HG03571 (cell line): ENCODE measurements around the gene ZDHHC17.
"Not testable (repeated sequence)": the region's sequence is repeated elsewhere in the genome, so short reads cannot be mapped to it uniquely, and the experiment has no call there.

Experiments used
- ATAC-seq: cut with Tn5 transposase; IDR thresholded peaks from one replicate; pipeline ENCODE4 v1.9.1; 2021; ENCODE audit not compliant: unreplicated experiment

Gene ZDHHC17

DNA sequence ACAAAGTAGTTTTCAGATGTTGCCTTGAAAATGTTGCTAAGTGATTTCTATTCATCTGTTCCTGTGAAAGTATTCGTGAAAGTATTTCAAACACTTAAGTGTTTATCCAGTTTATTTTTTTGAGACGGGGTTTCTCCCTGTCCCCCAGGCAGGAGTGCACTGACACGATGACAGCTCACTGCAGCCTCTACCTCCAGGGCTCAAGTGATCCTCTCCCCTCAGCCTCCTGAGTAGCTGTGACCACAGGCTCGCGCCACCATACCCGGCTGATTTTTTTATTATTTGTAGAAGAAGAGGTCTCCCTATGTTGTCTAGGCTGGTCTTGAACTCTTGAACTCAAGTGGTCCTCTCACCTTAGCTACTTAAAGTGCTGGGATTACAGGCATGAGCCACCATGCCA is 1.7 kb downstream of the ZDHHC17 start:
- no peak for ATAC-seq

DNA sequence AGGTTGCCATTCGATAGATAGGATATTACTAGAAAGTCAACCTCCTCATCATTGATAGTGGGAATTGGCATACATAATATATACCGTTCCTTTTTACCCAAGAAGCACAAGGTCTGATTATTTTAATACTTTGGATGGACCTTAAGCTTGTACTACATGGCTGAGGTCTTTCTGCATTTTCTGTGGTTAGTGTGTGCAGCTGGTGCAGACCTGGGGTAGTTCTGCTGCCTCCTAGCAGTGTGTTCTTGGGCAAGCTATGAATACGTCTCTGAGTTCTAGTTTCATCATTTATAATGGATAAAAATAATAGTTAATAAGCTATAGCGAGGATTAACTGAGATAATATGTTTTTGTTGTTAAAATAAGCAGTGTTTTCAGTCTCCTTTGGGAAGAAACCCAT is 2.2 kb downstream of the ZDHHC17 start:
- ATAC-seq = no peak

GRCh38 chr12:76768576-76768975 is 4.7 kb downstream of the ZDHHC17 start:
- no peak for ATAC-seq

GRCh38 chr12:76777765-76778216 is 13.9 kb downstream of the ZDHHC17 start:
- peak; percentile 100 for ATAC-seq

DNA sequence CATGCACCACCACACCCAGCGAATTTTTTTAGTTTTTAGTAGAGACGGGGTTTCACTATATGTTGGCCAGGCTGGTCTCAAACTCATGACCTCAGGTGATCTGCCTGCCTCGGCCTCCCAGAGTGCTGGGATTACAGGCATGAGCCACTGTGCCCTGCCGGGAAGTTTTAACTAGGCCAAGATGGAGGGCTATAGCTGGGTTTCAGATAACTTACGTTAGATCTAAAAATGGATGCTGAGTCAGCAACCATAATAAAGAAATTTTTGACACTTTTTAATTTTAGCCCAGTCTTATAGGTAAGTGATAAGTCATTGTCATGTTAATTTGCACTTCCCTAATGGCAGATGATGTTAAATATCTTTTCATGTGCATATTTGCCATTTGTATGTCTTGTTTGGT is 14.4 kb downstream of the ZDHHC17 start:
- ATAC-seq = no peak

- not testable (repeated sequence) for ATAC-seq
Measured at GRCh38 chr12:76779310-76779709, 15.4 kb downstream of the ZDHHC17 start.

DNA sequence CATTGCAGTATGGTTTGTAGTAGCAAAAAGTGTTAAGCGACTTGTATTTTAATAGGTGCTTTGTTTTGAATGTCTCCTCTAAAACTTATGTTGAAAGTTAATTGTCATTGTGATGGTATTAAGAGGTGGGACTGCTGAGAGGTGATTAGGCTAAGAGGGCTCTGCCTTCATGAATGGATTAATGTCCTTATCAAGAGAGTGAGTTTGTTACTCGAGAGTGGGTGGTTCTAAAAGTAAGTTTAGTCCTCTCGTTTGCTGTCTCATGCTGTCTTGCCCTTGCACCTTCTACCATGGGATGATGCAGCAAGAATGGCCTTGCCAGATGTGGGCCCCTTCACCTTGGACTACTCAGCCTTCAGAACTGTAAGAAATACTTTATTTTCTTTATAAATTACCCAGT is 17.4 kb downstream of the ZDHHC17 start:
- ATAC-seq = no peak

DNA sequence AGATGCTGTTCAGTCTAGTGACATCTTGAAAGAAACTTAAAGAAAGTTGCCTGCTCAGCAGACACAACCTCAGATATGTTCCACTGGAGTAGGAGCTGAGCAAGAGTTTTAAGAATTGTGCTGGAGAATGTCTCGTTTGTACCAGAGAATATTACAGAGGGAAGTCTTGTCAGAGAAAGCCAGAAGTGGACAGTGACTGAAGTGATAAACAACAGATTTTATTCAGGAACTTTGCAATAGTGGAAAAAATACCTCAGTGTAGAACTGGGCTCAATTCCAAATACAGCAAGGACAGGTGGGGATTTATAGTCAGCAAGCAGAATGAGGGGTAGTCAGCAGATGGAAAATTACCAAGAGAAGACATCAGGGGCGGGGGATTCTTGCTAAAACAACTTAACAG is 18.6 kb downstream of the ZDHHC17 start:
- no peak for ATAC-seq

DNA sequence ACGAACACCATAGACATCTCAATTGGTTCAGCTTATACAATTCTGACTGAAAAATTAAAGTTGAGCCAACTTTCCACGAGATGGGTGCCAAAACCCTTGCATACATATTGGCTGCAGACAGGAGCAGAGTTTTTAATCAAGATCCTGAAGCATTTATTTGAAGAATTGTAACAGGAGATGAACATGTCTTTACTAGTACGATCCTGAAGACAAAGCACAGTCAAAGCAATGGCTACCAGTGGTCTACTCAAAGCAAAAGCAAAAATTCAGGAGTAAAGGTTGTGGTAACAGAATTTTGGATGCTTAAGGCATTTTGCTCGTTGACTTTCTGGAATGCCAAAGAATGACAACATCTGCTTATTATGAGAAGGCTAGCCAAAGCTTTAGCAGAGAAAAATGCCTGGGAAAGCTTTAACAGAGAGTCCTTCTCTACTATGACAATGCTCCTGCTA is 20.7 kb downstream of the ZDHHC17 start:
- no peak for ATAC-seq

DNA sequence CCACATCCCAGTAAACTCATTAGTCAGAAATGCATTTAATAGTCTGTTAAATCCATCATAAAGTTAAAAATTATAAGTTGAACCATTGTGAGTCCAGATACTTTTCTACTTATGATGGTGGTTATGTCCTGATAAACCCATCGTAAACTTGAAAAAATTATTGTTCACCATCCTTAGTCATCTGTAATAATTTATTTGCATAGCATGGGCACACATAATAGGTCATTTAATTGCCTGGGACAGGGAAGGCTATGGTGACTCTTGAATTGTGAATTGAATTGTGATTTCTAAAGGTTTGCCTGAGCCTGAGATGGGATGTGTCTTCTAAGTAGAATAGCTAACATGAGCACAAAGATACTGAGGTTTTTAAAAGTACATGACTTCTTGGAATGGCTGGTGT is 21.5 kb downstream of the ZDHHC17 start:
- no peak for ATAC-seq

- ATAC-seq = no peak
Measured at GRCh38 chr12:76786986-76787385, 23.1 kb downstream of the ZDHHC17 start.

- no peak for ATAC-seq
Measured at GRCh38 chr12:76787689-76788088, 23.8 kb downstream of the ZDHHC17 start.

GRCh38 chr12:76789335-76790050 is 25.6 kb downstream of the ZDHHC17 start:
- no peak for ATAC-seq

DNA sequence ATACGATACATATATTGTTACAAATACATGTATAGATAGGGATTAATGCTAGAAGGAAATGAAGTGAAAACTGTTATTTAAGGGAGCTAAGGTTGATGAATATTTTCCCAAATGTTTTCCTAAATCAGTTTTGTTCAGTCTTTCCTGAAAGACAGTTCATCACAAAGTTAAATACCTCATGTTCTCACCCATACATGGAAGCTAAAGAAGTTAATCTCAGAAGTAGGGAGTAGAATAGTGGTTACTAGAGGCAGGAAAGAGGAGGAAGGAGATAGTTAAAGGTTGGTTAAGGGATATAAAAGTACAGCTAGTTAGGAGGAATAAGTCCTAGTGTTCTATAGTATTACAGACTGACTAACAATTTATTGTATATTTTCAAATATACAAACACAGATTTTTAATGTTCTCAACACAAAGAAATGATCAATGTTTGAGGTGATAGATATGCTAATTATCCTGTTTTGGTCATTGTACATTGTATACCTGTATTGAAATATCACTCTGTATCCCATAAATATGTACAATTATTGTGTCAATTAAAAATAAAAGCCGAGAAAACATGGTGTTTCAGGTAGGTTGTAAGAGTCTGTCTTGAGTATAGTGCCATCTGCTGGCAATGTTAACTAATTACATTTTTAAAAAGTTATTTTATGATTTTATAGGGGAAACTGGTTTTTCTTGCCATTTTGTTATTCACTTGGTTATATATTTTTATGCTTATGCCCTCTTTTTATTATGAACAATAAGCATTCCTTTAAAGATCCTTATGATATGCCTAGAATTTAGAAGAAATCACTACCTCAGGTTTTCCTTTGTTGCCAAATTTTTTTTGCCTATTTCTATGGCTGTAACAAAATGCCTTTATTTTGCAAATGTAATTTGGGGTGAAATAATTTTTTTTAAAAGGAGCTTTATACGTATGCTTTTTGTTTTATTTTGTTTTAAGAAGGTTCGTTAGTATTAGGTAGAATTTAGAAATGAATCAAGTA is 26.9 kb downstream of the ZDHHC17 start:
- no peak for ATAC-seq

GRCh38 chr12:76792828-76793227 is 28.9 kb downstream of the ZDHHC17 start:
- no peak for ATAC-seq

GRCh38 chr12:76798864-76799263 is 34.9 kb downstream of the ZDHHC17 start:
- ATAC-seq = no peak

- ATAC-seq = no peak
Measured at GRCh38 chr12:76799362-76799761, 35.4 kb downstream of the ZDHHC17 start.

- ATAC-seq = no peak
Measured at GRCh38 chr12:76802060-76802459, 38.1 kb downstream of the ZDHHC17 start.

DNA sequence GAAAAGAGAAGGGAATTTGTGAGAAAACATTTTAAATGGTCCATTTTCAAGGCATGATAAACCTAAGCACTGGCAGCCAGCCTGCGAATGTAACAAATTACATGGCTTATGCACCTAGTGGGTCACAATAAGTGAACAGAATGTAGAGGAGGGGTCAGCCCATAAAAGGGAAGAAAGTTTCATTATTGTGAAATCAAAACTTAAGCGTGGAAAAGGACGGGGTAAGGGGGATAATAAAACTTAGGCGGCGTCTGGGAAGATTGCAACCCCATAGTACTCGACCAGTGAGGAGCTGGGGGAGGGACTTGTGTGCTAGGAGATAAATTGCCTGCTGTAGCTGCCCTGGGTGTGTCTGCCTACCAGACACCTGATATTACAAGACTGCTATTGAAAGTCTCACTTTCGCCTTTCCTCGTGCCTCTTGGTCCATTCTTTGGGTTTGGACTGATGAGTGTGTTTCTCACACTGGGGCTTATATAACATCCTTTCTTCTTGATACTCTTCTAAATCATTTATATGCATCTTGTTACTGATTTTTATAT is 40.6 kb downstream of the ZDHHC17 start:
- no peak for ATAC-seq

DNA sequence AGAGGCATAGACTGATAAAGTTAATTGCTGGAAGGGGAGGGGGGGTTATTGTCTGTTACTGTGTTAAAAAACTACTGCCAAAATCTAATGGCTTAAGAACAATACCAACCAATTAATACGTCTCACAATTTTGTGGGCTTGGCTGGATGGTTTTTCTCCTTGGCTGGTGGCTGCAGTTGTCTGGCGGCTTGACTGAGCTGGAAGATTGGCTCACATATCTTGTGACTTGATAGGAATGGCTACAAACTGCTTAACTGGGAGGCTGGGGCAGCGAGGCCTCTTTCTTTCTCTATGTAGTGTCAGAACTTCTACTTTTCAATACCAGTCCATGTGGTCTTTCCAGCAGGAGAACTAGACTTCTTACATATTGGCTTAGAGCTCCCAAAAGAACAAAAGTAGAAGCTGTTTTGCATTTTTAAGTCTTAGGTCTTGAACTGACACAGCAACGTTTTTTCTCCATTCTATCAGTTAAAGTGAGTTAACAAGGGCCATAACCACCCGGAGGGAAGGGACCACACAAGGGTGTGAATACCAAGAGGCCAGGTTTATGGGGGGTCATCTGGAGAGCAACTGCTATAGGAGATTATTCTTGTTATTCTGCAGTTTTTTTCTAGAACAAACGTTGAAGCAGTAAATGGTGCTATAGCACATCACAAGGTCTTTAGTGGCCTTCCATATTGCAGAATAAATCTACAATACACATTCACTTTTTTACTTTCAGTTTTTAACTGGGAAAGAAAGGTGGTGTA is 46.9 kb downstream of the ZDHHC17 start:
- no peak for ATAC-seq

- no peak for ATAC-seq
Measured at GRCh38 chr12:76811976-76812375, 48.1 kb downstream of the ZDHHC17 start.
